GM19395 (cell line): Measurements from ENCODE around the gene NPC1.
"Not testable (repeated sequence)": the region's sequence is repeated elsewhere in the genome, so short reads cannot be mapped to it uniquely, and the experiment has no call there.

Experiments
- ATAC-seq: cut with Tn5 transposase; IDR thresholded peaks from one replicate; pipeline ENCODE4 v1.9.1; 2021; ENCODE audit warnings: mild to moderate bottlenecking, moderate library complexity; ENCODE audit not compliant: unreplicated experiment

NPC1 gene

DNA sequence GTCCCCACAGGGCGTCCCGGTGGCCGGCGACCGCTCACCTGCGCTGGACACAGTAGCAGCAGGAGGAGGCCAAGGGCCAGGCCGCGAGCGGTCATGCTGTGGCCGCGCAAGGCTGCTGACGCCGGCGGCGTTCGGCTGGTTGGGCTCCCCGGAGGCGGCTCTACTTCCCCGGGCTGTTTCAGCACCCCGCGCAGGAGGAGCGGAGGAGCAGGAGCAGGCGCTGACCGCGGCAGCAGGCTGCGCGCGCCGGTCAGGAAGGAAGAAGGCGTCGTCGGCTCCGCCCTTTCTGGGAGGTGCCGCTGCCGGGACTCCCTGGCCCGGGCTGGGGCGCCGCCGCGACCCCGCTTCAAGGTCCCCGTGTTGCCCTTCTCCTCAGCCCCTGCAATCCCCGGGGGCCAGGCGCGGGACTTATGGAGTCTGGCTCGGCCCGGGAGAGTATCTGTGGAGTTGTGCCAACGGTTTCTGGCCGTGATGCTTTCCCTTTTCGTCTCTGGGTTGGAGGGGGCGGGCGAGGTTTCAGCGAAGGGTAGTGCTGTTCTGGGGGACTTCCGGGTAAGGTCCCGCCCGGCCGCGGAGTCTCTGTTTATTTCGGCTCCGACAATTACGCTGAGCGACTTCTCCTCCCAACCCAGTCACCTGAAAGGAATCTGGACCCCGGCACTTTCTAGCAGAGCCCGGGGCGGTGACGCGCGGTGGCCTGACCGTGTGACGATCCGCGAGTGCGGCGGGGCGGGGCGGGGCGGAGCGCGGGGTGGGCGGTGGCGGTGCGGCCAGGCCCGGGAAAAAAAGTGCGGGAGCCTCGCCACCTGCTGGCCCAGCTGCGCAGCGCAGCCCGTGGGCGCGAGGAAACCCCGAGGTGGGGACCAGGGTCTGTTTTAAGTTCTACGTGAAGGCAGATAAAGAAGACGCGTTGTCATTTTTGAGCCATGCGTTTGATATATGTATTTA lies at the start of gene NPC1:
Gene NPC1, minus strand, starts transcription at position 258 of the 948 bp plus-strand sequence. Its CDS starts 163 bp downstream, at position 95.
- peak; percentile 87 for ATAC-seq

DNA sequence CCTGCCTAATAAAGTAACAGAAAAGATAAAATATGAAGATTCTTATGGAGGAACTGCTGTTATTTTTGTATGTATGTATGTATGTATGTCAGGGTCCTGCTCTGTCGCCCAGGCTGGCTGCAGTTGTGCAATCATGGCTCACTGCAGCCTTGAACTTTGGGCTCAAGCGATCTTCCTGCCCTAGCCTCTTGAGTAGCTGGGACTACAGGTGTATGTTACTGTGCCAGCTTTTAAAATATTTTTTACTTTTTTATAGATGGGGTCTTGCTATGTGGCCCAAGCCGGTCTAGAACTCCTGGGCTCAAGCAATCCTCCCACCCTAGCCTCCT lies 49.7 kb upstream of the NPC1 start:
- ATAC-seq, result no peak

DNA sequence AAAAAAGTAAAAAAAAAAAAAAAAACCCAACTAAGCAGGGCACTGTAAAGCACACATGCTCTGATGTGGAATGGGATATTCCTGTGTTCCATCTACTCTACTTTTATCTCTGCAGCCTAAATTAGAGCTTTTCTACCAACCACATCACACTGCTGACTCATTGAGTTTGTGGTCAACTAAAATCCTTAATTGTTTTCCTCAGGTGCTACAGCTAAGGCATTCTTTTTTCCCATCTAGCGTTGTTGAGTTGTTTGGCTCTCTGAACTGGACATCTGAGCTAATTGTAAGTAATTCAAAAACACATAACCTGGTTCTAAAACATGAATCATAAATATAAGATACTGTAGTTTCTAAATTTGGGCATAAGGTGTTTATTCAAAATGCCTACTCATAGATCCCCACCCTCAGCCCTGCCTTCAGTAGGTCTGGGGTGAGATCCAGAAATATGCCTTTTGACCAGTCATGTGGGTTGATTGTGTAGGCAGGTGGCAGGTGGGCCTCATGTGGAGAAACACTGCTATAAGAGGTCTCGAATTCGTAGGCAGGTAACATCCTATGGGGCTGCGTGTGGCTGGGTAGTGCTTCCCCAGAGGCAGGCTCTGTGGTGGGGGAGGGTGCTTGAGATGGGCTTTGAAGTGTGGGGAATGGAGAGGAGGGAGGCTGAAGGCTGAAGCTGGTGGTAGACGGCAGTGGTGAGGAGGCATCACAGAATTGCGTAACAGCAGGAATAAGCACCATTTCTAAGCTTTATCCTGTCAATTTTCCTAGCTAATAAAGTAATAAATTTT lies 49.2 kb upstream of the NPC1 start:
- ATAC-seq, result no peak

DNA sequence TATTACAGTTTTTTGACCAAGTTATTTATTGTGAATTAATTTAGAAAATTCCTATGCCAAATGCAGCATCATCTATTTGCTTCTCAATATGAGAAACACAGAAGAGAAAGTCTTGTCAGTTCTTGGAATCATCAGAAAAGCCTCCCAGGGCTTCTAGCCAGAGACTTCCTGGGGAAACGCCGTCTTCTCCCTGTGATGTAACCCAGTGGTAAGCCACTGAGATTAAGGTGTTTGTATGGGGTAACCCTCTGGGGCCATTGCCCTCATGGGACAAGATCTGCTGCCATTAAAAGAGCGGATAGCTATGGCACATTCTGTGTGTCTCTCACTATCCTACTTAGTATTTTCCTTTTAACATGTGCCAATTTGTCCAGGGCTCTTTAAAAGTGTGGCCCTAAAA lies 48.4 kb upstream of the NPC1 start:
- ATAC-seq, result no peak

DNA sequence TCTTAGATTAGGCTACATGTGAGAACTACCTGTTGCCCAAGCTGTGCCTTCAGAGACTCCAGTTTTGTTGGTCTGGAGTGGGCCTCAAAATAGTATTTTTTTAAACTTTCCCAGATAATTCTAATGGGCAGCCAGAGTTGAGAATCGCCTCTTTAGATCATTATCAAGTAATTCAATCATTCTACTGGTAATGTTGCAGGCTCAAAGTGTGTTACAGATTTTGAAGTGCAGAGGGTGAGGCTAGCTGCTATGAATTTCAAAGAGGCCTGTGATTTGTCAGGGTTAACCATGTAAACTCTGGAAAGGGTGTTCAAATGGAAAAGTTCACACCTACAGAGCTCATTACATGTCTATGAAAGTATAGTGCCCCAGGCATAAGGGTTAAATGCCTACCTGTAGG lies 46.3 kb upstream of the NPC1 start:
- no peak for ATAC-seq

DNA sequence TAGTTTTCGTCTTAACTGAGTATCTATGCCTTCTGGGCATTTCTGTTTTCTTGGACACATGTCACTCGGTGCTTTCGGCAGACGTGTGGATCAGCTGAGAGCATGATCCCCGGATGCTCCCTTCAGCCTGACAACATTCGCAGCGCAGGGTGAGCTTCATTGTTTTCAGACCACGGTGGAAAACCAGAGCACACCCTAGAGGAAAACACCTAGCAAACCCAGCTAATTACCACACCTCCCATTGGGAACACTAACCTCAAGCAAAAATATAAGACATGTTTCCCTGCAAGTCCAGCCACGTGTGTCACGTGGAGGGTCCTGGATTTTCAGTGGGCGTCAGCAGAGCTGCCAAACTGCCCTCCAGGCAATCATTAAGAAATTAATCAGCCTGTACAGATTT lies 45.4 kb upstream of the NPC1 start:
- ATAC-seq, result no peak

DNA sequence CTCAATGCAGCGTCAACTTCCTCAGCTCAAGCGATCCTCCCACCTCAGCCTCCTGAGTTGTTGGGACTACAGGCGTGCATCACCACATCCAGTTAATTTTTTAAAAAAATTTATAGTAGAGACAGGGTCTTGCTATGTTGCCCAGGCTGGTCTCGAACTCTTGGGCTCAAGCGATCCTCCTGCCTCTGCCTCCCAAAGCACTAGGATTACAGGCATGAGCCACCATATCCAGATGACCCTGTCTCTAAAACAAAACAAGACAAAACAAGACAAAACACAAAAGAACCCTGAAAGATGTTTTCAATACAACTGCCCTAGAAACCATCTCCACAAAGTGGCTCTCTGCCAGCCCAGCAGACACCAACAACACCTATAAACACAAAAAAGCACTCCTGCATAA lies 45.0 kb upstream of the NPC1 start:
- ATAC-seq, result no peak

DNA sequence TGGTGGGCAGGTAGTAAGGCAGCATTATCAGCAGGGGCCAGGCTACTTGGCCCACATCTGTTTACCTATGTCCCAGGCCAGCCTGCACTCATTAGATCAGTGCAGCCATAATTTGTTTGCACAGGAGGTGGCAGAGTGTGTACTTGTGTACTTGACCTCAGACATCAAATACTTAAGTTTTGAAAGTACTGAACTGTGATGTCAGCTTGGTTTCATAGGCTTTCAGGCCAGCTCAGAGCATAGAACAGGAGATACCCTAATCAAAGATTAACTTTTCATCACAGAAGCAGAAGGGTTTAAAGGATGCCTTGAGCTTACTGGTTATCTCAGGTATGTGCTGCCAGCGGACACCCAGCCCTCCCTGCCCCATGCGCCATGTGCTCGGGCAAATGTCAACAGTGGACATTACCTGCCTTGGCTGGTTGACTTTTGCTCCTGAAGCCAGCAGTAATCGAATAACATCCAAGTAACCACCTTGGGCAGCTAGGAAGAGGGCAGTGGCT lies 43.2 kb upstream of the NPC1 start:
- ATAC-seq, result peak; percentile 97

DNA sequence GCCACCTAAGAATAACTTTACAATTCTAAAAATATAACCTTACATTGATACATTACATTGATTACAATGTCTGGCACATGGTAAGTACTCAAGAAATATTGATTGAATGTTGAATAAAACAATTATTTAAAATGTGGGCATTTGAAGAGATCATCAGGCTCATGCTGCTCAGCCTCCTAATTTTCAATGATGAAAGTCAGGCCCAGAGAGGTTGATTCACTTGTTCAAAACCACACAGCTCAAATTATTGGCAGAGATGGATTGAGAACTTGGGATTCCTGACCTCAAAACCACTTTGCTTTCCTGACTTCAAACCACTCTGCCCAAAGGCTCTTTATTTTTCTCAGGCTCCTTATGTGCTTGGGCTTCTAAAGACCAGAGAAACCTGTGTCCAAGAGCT lies 41.7 kb upstream of the NPC1 start:
- no peak for ATAC-seq

DNA sequence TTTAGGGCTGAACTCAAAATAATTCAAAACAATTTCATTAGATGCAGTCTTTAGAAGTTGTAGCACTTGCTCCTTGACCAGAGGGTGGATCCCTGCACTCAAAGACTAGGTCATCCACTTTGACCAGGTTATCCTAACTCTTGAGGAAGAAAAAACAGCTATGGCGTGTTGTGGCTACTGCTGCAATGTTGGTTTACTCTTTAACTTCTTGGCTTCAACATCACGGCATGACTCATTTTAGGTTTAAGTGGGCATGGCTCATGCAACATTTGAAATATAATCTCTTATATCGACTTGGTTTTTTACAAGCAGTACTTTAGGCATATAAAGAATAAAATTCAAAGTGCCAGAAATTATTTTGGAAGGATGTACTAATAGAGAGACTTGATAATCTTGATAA lies 41.0 kb upstream of the NPC1 start:
- ATAC-seq, result no peak

DNA sequence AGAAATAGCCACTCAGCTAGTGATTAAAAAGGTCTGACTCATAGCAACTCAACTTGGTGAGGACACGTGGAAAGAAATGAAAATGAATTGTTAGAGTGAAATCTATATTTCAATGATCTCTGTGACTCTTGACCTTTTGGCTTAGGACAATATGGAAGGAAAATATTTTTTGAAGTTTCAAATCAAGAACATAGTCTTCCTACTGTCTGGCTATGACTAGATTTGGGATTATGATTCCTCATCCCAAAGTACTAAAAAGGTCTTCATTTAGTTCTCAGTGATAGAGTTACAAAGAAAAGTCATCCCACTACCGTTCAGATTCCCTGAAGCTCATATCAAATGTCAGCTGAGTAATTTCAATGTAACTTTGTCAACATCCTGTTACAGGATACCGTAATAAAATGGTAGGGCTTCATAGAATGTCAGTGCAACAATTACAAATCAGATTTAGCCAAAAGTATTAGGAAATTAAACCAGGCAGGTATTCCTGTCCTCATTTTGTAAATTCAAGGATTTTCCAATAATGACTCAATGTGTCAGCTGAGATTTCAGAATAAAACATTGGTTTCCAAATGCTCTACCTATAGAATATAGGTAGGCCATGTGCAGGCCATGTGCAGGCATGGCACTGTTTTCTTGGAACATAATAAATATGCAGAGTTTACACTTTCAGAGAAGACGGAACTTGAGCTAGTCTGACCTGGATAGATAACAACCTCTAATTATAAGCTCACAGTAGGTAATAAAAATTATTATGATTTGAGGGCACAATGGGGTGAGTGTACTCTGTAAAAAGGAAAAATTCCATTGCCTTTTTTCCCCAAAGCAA lies 40.4 kb upstream of the NPC1 start:
- ATAC-seq, result no peak

DNA sequence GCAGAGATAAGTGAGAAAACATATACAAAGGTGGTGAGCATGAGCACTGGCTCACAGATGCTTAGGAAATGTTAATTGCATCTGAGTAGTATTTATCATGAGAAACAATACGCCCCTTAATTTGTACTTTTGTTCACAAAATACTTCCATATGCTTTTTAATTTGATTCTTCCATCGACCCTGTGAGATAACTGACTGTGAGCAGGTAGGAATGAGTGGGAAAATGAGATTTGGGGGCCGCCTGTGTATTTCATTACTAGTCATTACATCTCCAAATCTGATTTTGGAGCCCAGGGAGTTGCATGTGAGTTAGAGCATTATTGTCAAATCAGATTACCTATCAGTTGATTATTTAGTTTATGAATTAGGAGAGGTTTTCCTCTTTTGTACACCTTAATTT lies 36.7 kb upstream of the NPC1 start:
- no peak for ATAC-seq

DNA sequence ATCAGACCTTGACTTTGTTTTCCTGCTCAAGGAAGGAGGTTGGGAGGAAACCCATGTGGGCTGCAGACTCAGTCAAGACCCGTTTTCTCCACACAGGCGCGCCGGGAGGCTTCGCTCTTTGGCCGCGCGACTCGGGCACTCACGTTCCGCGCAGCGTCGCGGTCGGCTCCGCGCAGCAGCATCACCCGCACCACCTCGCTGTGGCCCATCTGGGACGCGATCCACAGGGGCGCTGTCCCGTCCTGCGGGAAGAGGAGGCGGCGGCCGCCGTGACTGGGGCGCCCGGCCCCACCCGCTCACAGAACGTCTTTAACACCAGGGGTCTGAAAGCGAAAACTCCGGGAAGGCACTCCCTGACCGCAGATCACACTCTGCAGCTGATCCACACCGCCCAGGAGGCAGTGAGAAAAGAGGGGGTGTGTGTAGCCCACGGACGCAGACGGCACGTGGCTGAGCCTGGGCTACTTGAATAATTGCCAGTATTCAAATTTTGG lies 33.1 kb upstream of the NPC1 start:
- peak; percentile 25 for ATAC-seq

DNA sequence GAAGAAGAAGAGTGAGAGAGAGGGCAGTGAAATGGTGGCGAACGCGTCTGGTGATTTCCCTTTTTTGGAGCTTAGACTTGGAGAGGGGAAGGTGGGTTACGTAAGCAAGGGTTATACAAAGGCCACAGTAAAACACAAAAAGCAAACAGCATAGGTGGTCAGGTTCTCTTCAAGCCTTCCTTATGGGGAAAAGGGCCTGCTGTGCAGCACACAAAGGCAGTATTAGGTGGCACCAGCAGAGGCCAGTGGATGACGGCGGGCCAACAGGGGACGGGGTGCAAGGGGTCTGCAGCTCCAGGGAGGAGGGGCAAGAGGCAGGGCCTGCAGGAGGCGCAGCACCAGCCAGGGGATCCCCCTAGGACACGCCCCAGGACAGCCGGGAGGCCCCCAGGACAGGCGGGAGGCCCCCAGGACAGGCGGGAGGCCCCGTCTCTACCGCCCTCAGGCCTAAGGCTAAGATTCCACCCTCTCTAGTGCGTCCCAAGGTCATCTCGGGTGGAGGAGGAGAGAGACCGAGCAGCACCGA lies 32.6 kb upstream of the NPC1 start:
- peak; percentile 50 for ATAC-seq

DNA sequence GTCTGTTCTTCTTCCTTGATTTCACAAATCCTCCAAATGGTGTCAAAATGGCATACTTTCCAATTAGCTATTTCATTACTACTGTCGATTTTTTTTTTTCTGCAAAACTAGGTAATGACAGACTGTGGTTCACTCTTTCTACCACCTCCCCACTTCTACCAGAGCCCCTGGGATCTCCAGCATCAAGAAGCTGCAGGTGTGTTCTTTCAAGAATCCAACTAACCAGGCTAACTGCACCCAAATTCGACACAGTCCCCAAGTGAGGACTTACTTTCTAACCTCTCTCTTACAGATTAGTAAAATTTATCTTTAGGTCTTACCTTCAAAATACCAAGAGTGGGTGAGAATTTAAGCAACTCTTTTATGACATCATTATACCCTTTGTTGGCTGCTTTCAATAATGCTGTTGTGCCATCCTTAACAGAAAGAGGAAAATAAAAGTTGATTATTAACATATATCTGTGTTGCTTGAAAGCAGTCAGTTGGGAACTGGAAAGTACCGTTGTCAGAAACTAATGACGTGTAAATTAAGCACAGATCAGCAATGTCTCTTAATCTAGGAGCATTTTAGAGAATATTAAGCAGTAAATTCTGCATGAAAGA lies 31.2 kb upstream of the NPC1 start:
- ATAC-seq, result peak; percentile 68

DNA sequence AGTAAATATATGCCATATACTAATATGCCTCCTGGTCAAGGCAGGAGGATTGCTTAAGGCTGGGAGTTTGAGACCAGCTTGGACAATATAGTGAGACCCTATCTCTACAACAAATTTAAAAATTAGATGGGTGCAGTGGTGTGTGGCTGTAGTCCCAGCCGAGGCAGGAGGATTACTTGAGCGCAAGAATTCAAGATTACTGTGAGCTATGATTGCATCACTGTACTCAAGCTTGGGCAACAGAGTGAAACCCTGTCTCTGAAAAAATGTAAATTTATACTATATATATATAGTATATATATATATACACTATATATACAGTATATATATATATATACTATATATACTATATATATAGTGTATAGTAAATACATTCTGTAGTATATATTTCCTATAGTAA lies 30.0 kb upstream of the NPC1 start:
- no peak for ATAC-seq

DNA sequence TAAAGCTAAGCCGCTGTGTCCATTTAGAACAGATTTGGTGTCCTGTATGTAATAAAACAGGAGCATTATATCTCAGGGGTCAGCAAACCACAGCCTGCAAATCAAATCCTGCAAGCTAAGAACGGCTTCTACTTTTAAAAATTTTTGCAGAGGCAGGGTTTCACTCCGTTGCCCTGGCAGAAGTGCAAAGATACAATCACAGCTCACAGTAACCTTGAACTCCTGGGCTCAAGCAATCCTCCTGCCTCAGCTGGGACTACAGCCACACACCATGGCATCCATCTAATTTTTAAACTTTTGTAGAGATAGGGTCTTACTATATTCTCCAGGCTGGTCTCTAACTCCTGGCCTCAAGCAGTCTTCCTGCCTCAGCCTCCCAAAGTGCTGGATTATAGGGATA lies 28.6 kb upstream of the NPC1 start:
- no peak for ATAC-seq

DNA sequence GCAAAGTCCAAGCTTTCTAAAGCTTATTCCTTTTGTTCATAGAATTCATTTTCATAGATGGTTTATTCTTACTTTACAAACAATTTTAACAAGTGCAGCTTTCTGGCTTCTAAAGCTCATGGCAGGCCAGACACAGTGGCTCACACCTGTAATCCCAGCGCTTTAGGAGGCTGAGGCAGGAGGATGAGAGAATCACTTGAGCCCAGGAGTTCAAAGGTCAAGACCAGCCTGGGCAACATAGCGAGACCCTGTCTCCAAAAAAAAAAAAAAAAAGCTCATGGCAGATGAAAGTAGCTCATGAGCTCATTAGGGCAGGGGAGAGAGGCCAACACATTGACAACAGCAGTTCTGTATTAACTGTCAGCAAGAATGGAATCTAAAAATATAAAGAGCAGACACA lies 28.1 kb upstream of the NPC1 start:
- no peak for ATAC-seq

DNA sequence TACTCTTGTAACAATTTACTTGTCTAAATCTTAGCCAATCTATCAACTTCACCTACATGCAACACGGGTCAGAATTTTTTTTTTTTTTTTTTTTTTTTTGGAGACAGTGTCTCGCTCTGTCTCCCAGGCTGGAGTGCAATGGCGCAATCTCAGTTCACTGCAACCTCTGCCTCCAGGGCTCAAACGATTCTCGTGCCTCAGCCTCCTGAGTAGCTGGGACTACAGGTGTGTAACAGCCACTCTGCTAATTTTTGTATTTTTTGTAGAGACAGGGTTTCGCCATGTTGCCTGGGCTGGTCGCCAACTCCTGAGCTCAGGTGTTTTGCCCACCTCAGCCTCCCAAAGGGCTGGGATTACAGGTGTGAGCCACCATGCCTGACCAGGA lies 26.8 kb upstream of the NPC1 start:
- not testable (repeated sequence) for ATAC-seq

DNA sequence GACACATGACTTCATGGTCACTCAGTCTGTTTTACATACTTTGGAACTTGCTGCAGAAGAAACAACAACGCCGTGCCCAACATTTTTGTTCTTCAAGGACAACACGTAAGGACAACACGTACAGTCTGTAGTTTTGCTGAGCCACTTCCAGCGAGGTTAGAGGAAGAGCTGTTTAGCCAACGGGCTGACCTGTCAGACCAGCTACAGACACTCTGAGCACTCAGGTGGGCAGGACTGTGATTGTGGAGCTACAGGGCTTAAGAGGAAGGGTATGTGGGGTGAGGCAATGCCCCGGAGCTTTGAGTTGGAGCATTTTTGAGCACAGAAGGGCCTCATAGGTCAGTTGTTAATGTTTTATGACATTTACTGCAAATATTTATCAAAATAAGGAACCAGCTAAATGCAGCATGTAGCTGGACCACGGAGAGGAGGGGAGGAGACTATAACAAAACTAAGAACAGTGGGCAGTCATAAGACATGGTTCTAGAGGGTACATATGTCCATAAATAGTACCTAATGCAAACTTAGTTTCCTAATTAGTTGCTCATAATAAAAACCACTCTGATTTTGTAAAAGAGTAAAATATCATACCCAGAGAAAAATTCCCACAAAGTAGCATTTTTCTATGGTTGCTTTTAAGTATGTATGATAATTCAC lies 26.3 kb upstream of the NPC1 start:
- ATAC-seq, result no peak
